B cell (primary cell): ENCODE measurements around the gene AOPEP. TPM values are rescaled to one million over a fixed set of nuclear protein-coding genes. Genes with fewer than 3 reads are reported as not detected.

Experiments used
- ATAC-seq: fragments of 200-7000 bp; cut with Tn5 transposase; one replicate; pipeline ENCODE4 v1.10.0; 2021; ENCODE audit warnings: low read depth, mild to moderate bottlenecking, moderate number of reproducible peaks, moderate library complexity
- CTCF ChIA-PET: fragments of 350-600 bp; sonication (Branson Sonifier 250); formaldehyde crosslinking; loops from one replicate; lab custom pipeline; 2021; ENCODE audit warnings: antibody characterized with exemption, inconsistent platforms; lab: Charles Lee
- POLR2A ChIA-PET: fragments of 350-600 bp; sonication (Branson Sonifier 250); formaldehyde crosslinking; loops from one replicate; lab custom pipeline; 2021; ENCODE audit warnings: antibody characterized with exemption; lab: Charles Lee
- DNase-seq: peaks from one replicate; pipeline ENCODE4 v3.0.0; 2013
- H2AFZ ChIP-seq: 2 replicates; pipeline ENCODE4 v1.6.1; 2012; ENCODE audit warnings: mild to moderate bottlenecking, low read depth, low read length; ENCODE audit not compliant: insufficient read depth, poor library complexity, severe bottlenecking
- H3K27ac ChIP-seq, 2 donors: 1 replicate in 1 of 2; 2 replicates in 1 of 2; pipeline ENCODE4 v1.5.1; 2012 to 2013; ENCODE audit warnings: low read length in 2 of 2, mild to moderate bottlenecking in 2 of 2, moderate library complexity in 1 of 2
- H3K27me3 ChIP-seq, 4 experiments: fragments of 200-600 bp in 1 of 4; sonication (generic) in 1 of 4; replicated peaks in 1 of 4; 1 replicate in 2 of 4; 2 replicates in 2 of 4; pipeline versions ENCODE4 v1.6.1 to v1.7.0; 2013 to 2016; ENCODE audit warnings: low read length in 3 of 4, mild to moderate bottlenecking in 2 of 4, mixed read lengths in 1 of 4, moderate library complexity in 1 of 4; ENCODE audit not compliant: insufficient read depth in 4 of 4, control insufficient read depth in 3 of 4; ENCODE audit errors: control extremely low read depth in 1 of 4
- H3K36me3 ChIP-seq, 2 experiments: replicated peaks in 1 of 2; 1 replicate in 1 of 2; 2 replicates in 1 of 2; pipeline versions ENCODE4 v1.6.1 to v1.7.1; 2013; ENCODE audit warnings: low read length in 1 of 2; ENCODE audit not compliant: insufficient read depth in 2 of 2, control insufficient read depth in 1 of 2; ENCODE audit errors: control extremely low read depth in 1 of 2, extremely low read depth in 1 of 2
- H3K4me1 ChIP-seq, 2 donors: fragments of 200-600 bp in 1 of 2; sonication (generic) in 1 of 2; 1 replicate in 1 of 2; 2 replicates in 1 of 2; pipeline versions ENCODE4 v1.5.1 to v1.6.1; 2013 to 2017; ENCODE audit warnings: low read length in 2 of 2; ENCODE audit not compliant: control insufficient read depth in 2 of 2, insufficient read depth in 2 of 2
- H3K4me2 ChIP-seq: replicated peaks from 2 replicates; pipeline ENCODE3; 2012; ENCODE audit warnings: mild to moderate bottlenecking, low read depth, low read length; ENCODE audit not compliant: poor library complexity, severe bottlenecking
- H3K4me3 ChIP-seq, 5 experiments: fragments of 200-600 bp in 1 of 5; sonication (generic) in 1 of 5; 1 replicate in 3 of 5; 2 replicates in 2 of 5; pipeline versions ENCODE4 v1.5.1 to v1.7.0; 2011 to 2016; ENCODE audit warnings: low read length in 4 of 5, mild to moderate bottlenecking in 4 of 5, low read depth in 2 of 5, control low read depth in 1 of 5, moderate library complexity in 1 of 5; ENCODE audit not compliant: insufficient read depth in 1 of 5; ENCODE audit errors: control extremely low read depth in 1 of 5, extremely low read depth in 1 of 5
- H3K79me2 ChIP-seq: fragments of 200-600 bp; sonication (generic); one replicate; pipeline ENCODE4 v1.6.0; 2016; ENCODE audit warnings: low read length; ENCODE audit not compliant: control insufficient read depth, insufficient read depth
- H3K9ac ChIP-seq: fragments of 200-600 bp; sonication (generic); 2 replicates; pipeline ENCODE4 v1.6.1; 2017; ENCODE audit warnings: mild to moderate bottlenecking, low read length, moderate library complexity
- H3K9me3 ChIP-seq, 3 donors: one replicate each; pipeline versions ENCODE4 v1.6.1 to v1.7.1; 2013; ENCODE audit warnings: low read length in 2 of 3; ENCODE audit not compliant: control insufficient read depth in 2 of 3, insufficient read depth in 1 of 3; ENCODE audit errors: control extremely low read depth in 1 of 3
- H4K20me1 ChIP-seq: 2 replicates; pipeline ENCODE4 v1.6.0; 2012; ENCODE audit warnings: mild to moderate bottlenecking, low read length; ENCODE audit not compliant: insufficient read depth, control insufficient read depth, poor library complexity, severe bottlenecking
- H3K27ac Mint-ChIP-seq: one replicate; pipeline ENCODE4 v1.8.0; 2021; ENCODE audit warnings: mixed read lengths
- H3K27me3 Mint-ChIP-seq: one replicate; pipeline ENCODE4 v1.8.0; 2021; ENCODE audit warnings: mixed read lengths
- H3K4me1 Mint-ChIP-seq: one replicate; pipeline ENCODE4 v1.8.0; 2021; ENCODE audit warnings: mixed read lengths
- H3K4me3 Mint-ChIP-seq: one replicate; pipeline ENCODE4 v1.8.0; 2021; ENCODE audit warnings: mixed read lengths
- H3K9me3 Mint-ChIP-seq: one replicate; pipeline ENCODE4 v1.8.0; 2022; ENCODE audit warnings: mixed read lengths; ENCODE audit not compliant: insufficient read depth
- CTCF ChIP-seq: fragments of 200-600 bp; IDR thresholded peaks from one replicate; pipeline ENCODE4 v1.8.0; 2022; ENCODE audit warnings: antibody characterized with exemption, mild to moderate bottlenecking
- EZH2 ChIP-seq: IDR thresholded peaks from 2 replicates; pipeline ENCODE4 v1.6.1; 2012; ENCODE audit warnings: borderline replicate concordance, low read depth, mild to moderate bottlenecking, moderate library complexity, low read length; ENCODE audit not compliant: insufficient read depth, poor library complexity, severe bottlenecking
- WGBS: methylation state at CpG from one replicate; pipeline ENCODE4 v1.1.5; 2013; ENCODE audit warnings: missing lambda C conversion rate; ENCODE audit not compliant: insufficient coverage; 5-methylcytosine and 5-hydroxymethylcytosine counted together
- intact Hi-C: fragments of 100-400 bp; cut with micrococcal nuclease; formaldehyde crosslinking; loops from one replicate; pipeline ENCODE4 v1.10.0; 2022
- polyA plus RNA-seq: library from polyadenylated mRNA; depleted of rRNA; stranded (reverse); fragments of >200 nt; gene quantifications from 2 replicates; pipeline ENCODE4 v1.2.3, GENCODE V29; 2012
- total RNA-seq, 2 donors: library from RNA; stranded (reverse); fragments of 120-200 nt in 1 of 2; gene quantifications; 1 replicate in 1 of 2; 2 replicates in 1 of 2; pipeline versions ENCODE4 v1.2.3 to v1.2.4, GENCODE V29; 2013 to 2022

AOPEP gene
- total and polyA plus RNA-seq, 2 donors (not counting 1 experiment from before 2014, with no cell fraction given) = 5.1 to 35.8 TPM

DNA sequence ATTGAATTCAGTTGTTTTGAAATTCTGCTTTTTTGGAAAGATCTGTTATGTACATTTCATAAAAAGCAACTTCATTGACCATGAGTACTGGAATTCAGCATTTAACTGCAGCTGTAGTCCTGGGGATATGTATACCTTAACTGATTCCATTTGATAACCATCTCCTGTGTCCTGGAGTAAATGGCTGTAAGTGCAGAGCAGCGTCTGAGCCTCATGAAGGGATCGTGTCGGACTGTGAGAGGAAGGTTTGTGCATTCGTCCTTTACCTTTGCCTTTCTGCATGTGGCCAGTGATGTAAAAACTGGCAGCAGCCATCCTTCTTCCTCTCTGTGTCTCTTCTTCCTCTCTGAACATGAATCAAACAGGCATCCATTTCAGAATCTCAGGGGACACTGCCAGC, 303.8 kb downstream of the AOPEP start:
- Histone ChIP-seq H3K4me3 (no peak overlapping the region), H2AFZ (no peak overlapping the region), H3K79me2 (no peaks in the 10 kb centered on the region), H3K4me2 (no peak overlapping the region), H3K27me3 (no peaks in the 10 kb centered on the region), H3K4me1 (no peaks in the 10 kb centered on the region), H4K20me1 (no peaks in the 10 kb centered on the region), H3K27ac (no peak overlapping the region), H3K9ac (no peak overlapping the region), H3K9me3 (no peaks in the 10 kb centered on the region), H3K36me3 (no peaks in the 10 kb centered on the region)
- no peak overlapping the region for H3K4me3 Mint-ChIP-seq
- no CpG with 5 or more reads among the region's 4 CpGs for WGBS
- H3K27me3 Mint-ChIP-seq = no peaks in the 10 kb centered on the region
- H3K4me1 Mint-ChIP-seq = no peaks in the 10 kb centered on the region
- ChIA-PET POLR2A (no interaction called here), CTCF (interaction anchor here (0.5 kb wide), 1 partner anchor 169 kb away, joined by 3 read pairs; no protein-coding TSS in a partner anchor)
- TF ChIP-seq EZH2 = no peak
- TF ChIP-seq CTCF = no peak
- DNase-seq (no peak), ATAC-seq (no peak)
- intact Hi-C loops = no loop called here
- no peak overlapping the region for H3K27ac Mint-ChIP-seq
- H3K9me3 Mint-ChIP-seq = no peaks in the 10 kb centered on the region

DNA sequence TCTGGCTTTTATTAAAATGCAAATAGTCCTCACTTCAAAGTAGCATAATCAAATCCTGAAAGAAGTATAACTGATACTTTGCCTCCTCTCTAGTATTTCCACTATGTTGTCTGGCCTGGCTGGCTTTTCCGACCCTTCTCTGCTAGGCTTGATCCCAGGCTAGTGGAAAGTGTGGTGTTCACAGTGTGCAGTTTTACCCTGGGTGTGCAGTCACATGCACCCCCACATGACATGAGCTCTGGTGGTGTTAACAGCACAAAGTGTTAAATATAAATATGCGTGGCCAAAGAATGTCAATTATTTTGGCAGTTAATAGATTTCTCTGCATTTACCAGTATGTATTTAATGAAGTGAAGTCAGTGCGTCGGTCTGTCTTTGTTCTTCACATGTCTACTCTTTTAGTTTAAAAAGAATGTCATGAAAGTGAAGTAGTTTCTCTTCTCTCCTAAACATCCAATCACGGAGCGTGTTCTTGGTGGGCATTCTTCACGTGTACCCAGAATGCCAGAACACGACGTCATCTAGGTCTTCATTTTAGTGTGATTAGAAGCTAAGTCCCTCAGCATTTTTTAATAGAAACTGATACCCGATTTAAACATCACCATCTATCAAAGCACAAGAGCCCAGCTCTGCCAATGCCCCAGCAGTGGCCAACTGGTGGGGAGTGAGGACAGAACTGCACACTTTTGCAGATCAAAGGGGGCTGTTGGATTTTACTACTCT, 304.6 kb downstream of the AOPEP start:
- H3K27ac Mint-ChIP-seq = no peak overlapping the region
- POLR2A ChIA-PET = no interaction called here
- H3K27me3 Mint-ChIP-seq = no peaks in the 10 kb centered on the region
- ATAC-seq = no peak
- Histone ChIP-seq H3K36me3 (no peaks in the 10 kb centered on the region), H3K9me3 (no peaks in the 10 kb centered on the region), H3K4me3 (no peak overlapping the region), H3K4me2 (no peak overlapping the region), H3K9ac (no peak overlapping the region), H3K27ac (no peak overlapping the region), H3K4me1 (no peaks in the 10 kb centered on the region), H3K79me2 (no peaks in the 10 kb centered on the region), H2AFZ (no peak overlapping the region), H3K27me3 (no peaks in the 10 kb centered on the region), H4K20me1 (no peaks in the 10 kb centered on the region)
- H3K4me1 Mint-ChIP-seq = no peaks in the 10 kb centered on the region
- CTCF ChIA-PET = interaction anchor here (0.5 kb wide), 1 partner anchor 170 kb away, joined by 3 read pairs; no protein-coding TSS in a partner anchor
- TF ChIP-seq EZH2 = no peak
- H3K9me3 Mint-ChIP-seq = no peaks in the 10 kb centered on the region
- DNase-seq = no peak
- WGBS = no CpG with 5 or more reads among the region's 10 CpGs
- no peak overlapping the region for H3K4me3 Mint-ChIP-seq
- intact Hi-C loops = no loop called here
